ENCODE data around the gene RUNX2.

Gene RUNX2

GRCh38 chr6:45438151-45438550 is 110.0 kb downstream of the RUNX2 start:
- no peak overlapping the region for H3K27ac ChIP-seq (ENCODE audit: low read depth, low read length)
- H3K4me3 ChIP-seq (ENCODE audit: low read depth in 1 of 5, low read length in 5 of 5): no peak overlapping the region
- no peaks in the 10 kb centered on the region for H3K9me3 ChIP-seq (ENCODE audit: control insufficient read depth in 5 of 5, low read length in 5 of 5)
- H3K27me3 ChIP-seq (ENCODE audit: control insufficient read depth in 5 of 5, insufficient read depth in 4 of 5, low read length in 5 of 5): no peaks in the 10 kb centered on the region
- no peaks in the 10 kb centered on the region for H3K36me3 ChIP-seq (ENCODE audit: control insufficient read depth in 5 of 5, insufficient read depth in 5 of 5, low read length in 5 of 5)
- peaks cover 0 to 17% (median 13%) of the 10 kb centered on the region in 5 donors for H3K4me1 ChIP-seq (ENCODE audit: control insufficient read depth in 5 of 5, insufficient read depth in 5 of 5, low read length in 5 of 5)
- H3K9ac ChIP-seq (ENCODE audit: low read length in 5 of 5): no peak overlapping the region

GRCh38 chr6:45438849-45439406 is 110.8 kb downstream of the RUNX2 start:
- no peaks in the 10 kb centered on the region for H3K27me3 ChIP-seq (ENCODE audit: control insufficient read depth in 5 of 5, insufficient read depth in 4 of 5, low read length in 5 of 5)
- no peak overlapping the region for H3K9ac ChIP-seq (ENCODE audit: low read length in 5 of 5)
- H3K27ac ChIP-seq (ENCODE audit: low read depth, low read length): no peak overlapping the region
- peaks cover 0 to 17% (median 11%) of the 10 kb centered on the region in 5 donors for H3K4me1 ChIP-seq (ENCODE audit: control insufficient read depth in 5 of 5, insufficient read depth in 5 of 5, low read length in 5 of 5)
- no peaks in the 10 kb centered on the region for H3K9me3 ChIP-seq (ENCODE audit: control insufficient read depth in 5 of 5, low read length in 5 of 5)
- H3K36me3 ChIP-seq (ENCODE audit: control insufficient read depth in 5 of 5, insufficient read depth in 5 of 5, low read length in 5 of 5): no peaks in the 10 kb centered on the region
- H3K4me3 ChIP-seq (ENCODE audit: low read depth in 1 of 5, low read length in 5 of 5): no peak overlapping the region

GRCh38 chr6:45439459-45439858 is 111.3 kb downstream of the RUNX2 start:
- Histone ChIP-seq H3K9ac (ENCODE audit: low read length in 5 of 5) (no peak overlapping the region), H3K27me3 (ENCODE audit: control insufficient read depth in 5 of 5, insufficient read depth in 4 of 5, low read length in 5 of 5) (no peaks in the 10 kb centered on the region), H3K9me3 (ENCODE audit: control insufficient read depth in 5 of 5, low read length in 5 of 5) (no peaks in the 10 kb centered on the region), H3K4me1 (ENCODE audit: control insufficient read depth in 5 of 5, insufficient read depth in 5 of 5, low read length in 5 of 5) (peaks cover 0 to 17% (median 11%) of the 10 kb centered on the region in 5 donors), H3K36me3 (ENCODE audit: control insufficient read depth in 5 of 5, insufficient read depth in 5 of 5, low read length in 5 of 5) (no peaks in the 10 kb centered on the region), H3K27ac (ENCODE audit: low read depth, low read length) (no peak overlapping the region), H3K4me3 (ENCODE audit: low read depth in 1 of 5, low read length in 5 of 5) (no peak overlapping the region)

GRCh38 chr6:45439861-45440388 is 111.8 kb downstream of the RUNX2 start:
- no peak overlapping the region for H3K27ac ChIP-seq (ENCODE audit: low read depth, low read length)
- no peaks in the 10 kb centered on the region for H3K27me3 ChIP-seq (ENCODE audit: control insufficient read depth in 5 of 5, insufficient read depth in 4 of 5, low read length in 5 of 5)
- no peak overlapping the region for H3K4me3 ChIP-seq (ENCODE audit: low read depth in 1 of 5, low read length in 5 of 5)
- no peak overlapping the region for H3K9ac ChIP-seq (ENCODE audit: low read length in 5 of 5)
- H3K9me3 ChIP-seq (ENCODE audit: control insufficient read depth in 5 of 5, low read length in 5 of 5): no peaks in the 10 kb centered on the region
- peaks cover 0 to 17% (median 11%) of the 10 kb centered on the region in 5 donors for H3K4me1 ChIP-seq (ENCODE audit: control insufficient read depth in 5 of 5, insufficient read depth in 5 of 5, low read length in 5 of 5)
- H3K36me3 ChIP-seq (ENCODE audit: control insufficient read depth in 5 of 5, insufficient read depth in 5 of 5, low read length in 5 of 5): no peaks in the 10 kb centered on the region

GRCh38 chr6:45441851-45442453 is 113.8 kb downstream of the RUNX2 start:
- Histone ChIP-seq H3K27ac (ENCODE audit: low read depth, low read length) (no peak overlapping the region), H3K9ac (ENCODE audit: low read length in 5 of 5) (no peak overlapping the region), H3K9me3 (ENCODE audit: control insufficient read depth in 5 of 5, low read length in 5 of 5) (no peaks in the 10 kb centered on the region), H3K36me3 (ENCODE audit: control insufficient read depth in 5 of 5, insufficient read depth in 5 of 5, low read length in 5 of 5) (no peaks in the 10 kb centered on the region), H3K4me1 (ENCODE audit: control insufficient read depth in 5 of 5, insufficient read depth in 5 of 5, low read length in 5 of 5) (peaks cover 3 to 26% (median 24%) of the 10 kb centered on the region in 5 donors), H3K27me3 (ENCODE audit: control insufficient read depth in 5 of 5, insufficient read depth in 4 of 5, low read length in 5 of 5) (no peaks in the 10 kb centered on the region), H3K4me3 (ENCODE audit: low read depth in 1 of 5, low read length in 5 of 5) (no peak overlapping the region)

GRCh38 chr6:45442716-45443115 is 114.6 kb downstream of the RUNX2 start:
- H3K27me3 ChIP-seq (ENCODE audit: control insufficient read depth in 5 of 5, insufficient read depth in 4 of 5, low read length in 5 of 5): no peaks in the 10 kb centered on the region
- H3K9me3 ChIP-seq (ENCODE audit: control insufficient read depth in 5 of 5, low read length in 5 of 5): no peaks in the 10 kb centered on the region
- H3K4me3 ChIP-seq (ENCODE audit: low read depth in 1 of 5, low read length in 5 of 5): no peak overlapping the region
- H3K27ac ChIP-seq (ENCODE audit: low read depth, low read length): no peak overlapping the region
- no peaks in the 10 kb centered on the region for H3K36me3 ChIP-seq (ENCODE audit: control insufficient read depth in 5 of 5, insufficient read depth in 5 of 5, low read length in 5 of 5)
- H3K4me1 ChIP-seq (ENCODE audit: control insufficient read depth in 5 of 5, insufficient read depth in 5 of 5, low read length in 5 of 5): peaks cover 3 to 23% (median 16%) of the 10 kb centered on the region in 5 donors
- H3K9ac ChIP-seq (ENCODE audit: low read length in 5 of 5): no peak overlapping the region

GRCh38 chr6:45445364-45445748 is 117.2 kb downstream of the RUNX2 start:
- Histone ChIP-seq H3K4me3 (ENCODE audit: low read depth in 1 of 5, low read length in 5 of 5) (peak overlapping the region in 2 of 5 donors; percentile 3 to 6), H3K36me3 (ENCODE audit: control insufficient read depth in 5 of 5, insufficient read depth in 5 of 5, low read length in 5 of 5) (no peaks in the 10 kb centered on the region), H3K9me3 (ENCODE audit: control insufficient read depth in 5 of 5, low read length in 5 of 5) (no peaks in the 10 kb centered on the region), H3K9ac (ENCODE audit: low read length in 5 of 5) (no peak overlapping the region), H3K4me1 (ENCODE audit: control insufficient read depth in 5 of 5, insufficient read depth in 5 of 5, low read length in 5 of 5) (peaks cover 3 to 37% (median 20%) of the 10 kb centered on the region in 5 donors), H3K27me3 (ENCODE audit: control insufficient read depth in 5 of 5, insufficient read depth in 4 of 5, low read length in 5 of 5) (no peaks in the 10 kb centered on the region), H3K27ac (ENCODE audit: low read depth, low read length) (peak overlapping the region; percentile 79)

GRCh38 chr6:45445749-45446549 is 117.8 kb downstream of the RUNX2 start:
- Histone ChIP-seq H3K27me3 (ENCODE audit: control insufficient read depth in 5 of 5, insufficient read depth in 4 of 5, low read length in 5 of 5) (no peaks in the 10 kb centered on the region), H3K4me3 (ENCODE audit: low read depth in 1 of 5, low read length in 5 of 5) (peak overlapping the region in 3 of 5 donors; percentile 3 to 18 (median 6)), H3K27ac (ENCODE audit: low read depth, low read length) (peak overlapping the region; percentile 79), H3K9me3 (ENCODE audit: control insufficient read depth in 5 of 5, low read length in 5 of 5) (no peaks in the 10 kb centered on the region), H3K9ac (ENCODE audit: low read length in 5 of 5) (no peak overlapping the region), H3K36me3 (ENCODE audit: control insufficient read depth in 5 of 5, insufficient read depth in 5 of 5, low read length in 5 of 5) (no peaks in the 10 kb centered on the region), H3K4me1 (ENCODE audit: control insufficient read depth in 5 of 5, insufficient read depth in 5 of 5, low read length in 5 of 5) (peaks cover 3 to 37% (median 20%) of the 10 kb centered on the region in 5 donors)

- Histone ChIP-seq H3K27ac (ENCODE audit: low read depth, low read length) (no peak overlapping the region), H3K4me1 (ENCODE audit: control insufficient read depth in 5 of 5, insufficient read depth in 5 of 5, low read length in 5 of 5) (peaks cover 3 to 37% (median 20%) of the 10 kb centered on the region in 5 donors), H3K27me3 (ENCODE audit: control insufficient read depth in 5 of 5, insufficient read depth in 4 of 5, low read length in 5 of 5) (no peaks in the 10 kb centered on the region), H3K36me3 (ENCODE audit: control insufficient read depth in 5 of 5, insufficient read depth in 5 of 5, low read length in 5 of 5) (no peaks in the 10 kb centered on the region), H3K4me3 (ENCODE audit: low read depth in 1 of 5, low read length in 5 of 5) (no peak overlapping the region), H3K9me3 (ENCODE audit: control insufficient read depth in 5 of 5, low read length in 5 of 5) (no peaks in the 10 kb centered on the region), H3K9ac (ENCODE audit: low read length in 5 of 5) (no peak overlapping the region)
Measured at GRCh38 chr6:45447005-45447404, 118.9 kb downstream of the RUNX2 start.

GRCh38 chr6:45447716-45448115 is 119.6 kb downstream of the RUNX2 start:
- Histone ChIP-seq H3K4me1 (ENCODE audit: control insufficient read depth in 5 of 5, insufficient read depth in 5 of 5, low read length in 5 of 5) (peaks cover 3 to 37% (median 20%) of the 10 kb centered on the region in 5 donors), H3K9me3 (ENCODE audit: control insufficient read depth in 5 of 5, low read length in 5 of 5) (no peaks in the 10 kb centered on the region), H3K36me3 (ENCODE audit: control insufficient read depth in 5 of 5, insufficient read depth in 5 of 5, low read length in 5 of 5) (no peaks in the 10 kb centered on the region), H3K4me3 (ENCODE audit: low read depth in 1 of 5, low read length in 5 of 5) (no peak overlapping the region), H3K27ac (ENCODE audit: low read depth, low read length) (no peak overlapping the region), H3K27me3 (ENCODE audit: control insufficient read depth in 5 of 5, insufficient read depth in 4 of 5, low read length in 5 of 5) (no peaks in the 10 kb centered on the region), H3K9ac (ENCODE audit: low read length in 5 of 5) (no peak overlapping the region)

Measured in subcutaneous abdominal adipose tissue (tissue), 5 donors.